ENCODE data around the gene SLC6A13.

- no peak for TF ChIP-seq EZH2 (IDR thresholded peaks at IDR 0.05; ENCODE audit: insufficient read depth, poor library complexity, severe bottlenecking)
- TF ChIP-seq EZH2phosphoT487 (IDR thresholded peaks at IDR 0.05; ENCODE audit: insufficient read depth, low read depth), result no peak
Observed at GRCh38 chr12:307406-307805, 44.8 kb upstream of the SLC6A13 start.

Data from GM23248 (cell line).